Gastroesophageal sphincter (tissue), 4 donors: ENCODE results near the gene LAMA5. TPM values are rescaled to one million over a fixed set of nuclear protein-coding genes. Genes with fewer than 3 reads are reported as not detected.

ENCODE experiments used
- ATAC-seq: fragments of 150-250 bp; one replicate; pipeline ENCODE4 v1.9.1; 2016; ENCODE audit warnings: mild to moderate bottlenecking, moderate library complexity
- H3K27ac ChIP-seq, 4 donors: fragments of 200-600 bp; sonication (generic) in 3 of 4; 1 replicate in 3 of 4; 2 replicates in 1 of 4; pipeline ENCODE4 v1.5.1; 2016 to 2019
- H3K27me3 ChIP-seq: fragments of 200-600 bp; sonication (generic); one replicate; pipeline ENCODE4 v1.5.1; 2019
- H3K36me3 ChIP-seq, 2 donors: fragments of 200-600 bp; sonication (generic); one replicate each; pipeline ENCODE4 v1.5.1; 2019; ENCODE audit warnings: control low read depth in 1 of 2
- H3K4me1 ChIP-seq, 3 donors: fragments of 200-600 bp; sonication (generic); 1 replicate in 2 of 3; 2 replicates in 1 of 3; pipeline ENCODE4 v1.5.1; 2016 to 2019; ENCODE audit warnings: control low read depth in 2 of 3
- H3K4me3 ChIP-seq, 2 donors: fragments of 200-600 bp; sonication (generic); one replicate each; pipeline ENCODE4 v1.5.1; 2019; ENCODE audit warnings: mild to moderate bottlenecking in 1 of 2, moderate library complexity in 1 of 2
- H3K9me3 ChIP-seq, 3 donors: fragments of 200-600 bp; sonication (generic); one replicate each; pipeline ENCODE4 v1.5.1; 2017 to 2019; ENCODE audit warnings: control low read depth in 2 of 3
- CTCF ChIP-seq, 4 experiments: fragments of 200-600 bp in 2 of 4; fragments of 450-650 bp in 2 of 4; sonication (generic) in 1 of 4; IDR thresholded peaks; one replicate each; pipeline ENCODE4 v1.5.1; 2017 to 2019; ENCODE audit warnings: antibody characterized with exemption in 4 of 4, mild to moderate bottlenecking in 2 of 4, moderate library complexity in 2 of 4
- EP300 ChIP-seq: sonication (generic); formaldehyde crosslinking; IDR thresholded peaks from one replicate; pipeline ENCODE4 v1.6.1; 2017; ENCODE audit warnings: antibody characterized with exemption, mild to moderate bottlenecking
- POLR2A ChIP-seq, 2 donors: fragments of 450-650 bp; IDR thresholded peaks; one replicate each; pipeline ENCODE4 v1.6.1; 2017; ENCODE audit warnings: antibody characterized with exemption in 2 of 2, mild to moderate bottlenecking in 2 of 2, moderate library complexity in 1 of 2
- POLR2AphosphoS5 ChIP-seq: sonication (generic); formaldehyde crosslinking; IDR thresholded peaks from one replicate; pipeline ENCODE4 v1.6.1; 2017; ENCODE audit warnings: antibody characterized with exemption
- WGBS, 2 donors: methylation state at CpG; one replicate each; pipeline ENCODE4 v1.1.5; 2018; ENCODE audit warnings: low coverage in 1 of 2; 5-methylcytosine and 5-hydroxymethylcytosine counted together
- total RNA-seq, 4 donors: library from RNA; depleted of rRNA; stranded (reverse); fragments of >200 nt; gene quantifications; one replicate each; pipeline ENCODE4 v1.1.0, GENCODE V29; 2016

LAMA5 gene
- total RNA-seq, 4 donors from 2014 or later = 58.6 to 259 (median 172) TPM

GRCh38 chr20:62405981-62406513 lies 38.9 kb upstream of the LAMA5 start:
- no peak for TF ChIP-seq EP300
- TF ChIP-seq CTCF (IDR thresholded peaks at IDR 0.05) = no peak
- TF ChIP-seq POLR2A (IDR thresholded peaks at IDR 0.05) = no peak
- TF ChIP-seq POLR2AphosphoS5 = no peak
- Histone ChIP-seq H3K36me3 (peaks cover 0 to 18% of the 10 kb centered on the region in 2 donors), H3K4me3 (peak overlapping the region; percentile 70 to 78), H3K27me3 (no peaks in the 10 kb centered on the region), H3K27ac (peak overlapping the region in 3 of 4 donors; percentile 73 to 81 (median 78)), H3K9me3 (no peaks in the 10 kb centered on the region), H3K4me1 (peaks cover 0 to 51% (median 27%) of the 10 kb centered on the region in 3 donors)
- 54% methylated on average over 5 of the region's 10 CpGs; no CpG with 5 or more reads in 1 of the 2 donors for WGBS, 2 donors
- ATAC-seq = no peak

- Histone ChIP-seq H3K36me3 (peaks cover 0 to 25% of the 10 kb centered on the region in 2 donors), H3K4me1 (peaks cover 0 to 47% (median 25%) of the 10 kb centered on the region in 3 donors), H3K9me3 (no peaks in the 10 kb centered on the region), H3K27ac (peak overlapping the region in 3 of 4 donors; percentile 17 to 81 (median 73)), H3K4me3 (peak overlapping the region in 1 of 2 donors; percentile 78), H3K27me3 (no peaks in the 10 kb centered on the region)
- WGBS, 2 donors = 40% methylated on average over 1 of the region's 23 CpGs; no CpG with 5 or more reads in 1 of the 2 donors
- no peak for TF ChIP-seq EP300
- TF ChIP-seq CTCF (IDR thresholded peaks at IDR 0.05) = peak in 3 of 4 experiments; percentile 62 to 72 (median 70)
- no peak for TF ChIP-seq POLR2AphosphoS5
- no peak for TF ChIP-seq POLR2A (IDR thresholded peaks at IDR 0.05)
- peak; percentile 35 for ATAC-seq
Measured at GRCh38 chr20:62405108-62405980, 38.2 kb upstream of the LAMA5 start.

- Histone ChIP-seq H3K36me3 (peaks cover 0 to 28% of the 10 kb centered on the region in 2 donors), H3K27me3 (no peaks in the 10 kb centered on the region), H3K27ac (peak overlapping the region in 1 of 4 donors; percentile 73), H3K9me3 (no peaks in the 10 kb centered on the region), H3K4me1 (peaks cover 0 to 40% (median 19%) of the 10 kb centered on the region in 3 donors), H3K4me3 (no peak overlapping the region)
- no peak for TF ChIP-seq POLR2AphosphoS5
- ATAC-seq = no peak
- WGBS, 2 donors = no CpG with 5 or more reads among the region's 12 CpGs
Measured at GRCh38 chr20:62404761-62405107, 37.6 kb upstream of the LAMA5 start.

- Histone ChIP-seq H3K36me3 (peaks cover 0 to 28% of the 10 kb centered on the region in 2 donors), H3K4me1 (peaks cover 0 to 37% (median 17%) of the 10 kb centered on the region in 3 donors), H3K27me3 (no peaks in the 10 kb centered on the region), H3K9me3 (no peaks in the 10 kb centered on the region), H3K27ac (no peak overlapping the region), H3K4me3 (no peak overlapping the region)
- ATAC-seq = no peak
- 93 to 100% methylated on average over 1 to 3 of the region's 9 CpGs for WGBS, 2 donors
- TF ChIP-seq CTCF (IDR thresholded peaks at IDR 0.05) (no peak), POLR2A (IDR thresholded peaks at IDR 0.05) (no peak), EP300 (no peak), POLR2AphosphoS5 (no peak)
Measured at GRCh38 chr20:62404112-62404665, 37.1 kb upstream of the LAMA5 start.

GRCh38 chr20:62403331-62403730 lies 36.2 kb upstream of the LAMA5 start:
- Histone ChIP-seq H3K27me3 (no peaks in the 10 kb centered on the region), H3K27ac (no peak overlapping the region), H3K9me3 (no peaks in the 10 kb centered on the region), H3K4me3 (no peak overlapping the region), H3K36me3 (peaks cover 0 to 32% of the 10 kb centered on the region in 2 donors), H3K4me1 (peaks cover 0 to 37% (median 17%) of the 10 kb centered on the region in 3 donors)
- TF ChIP-seq EP300 = no peak
- no peak for TF ChIP-seq POLR2A (IDR thresholded peaks at IDR 0.05)
- TF ChIP-seq CTCF (IDR thresholded peaks at IDR 0.05) = no peak
- TF ChIP-seq POLR2AphosphoS5 = no peak
- WGBS, 2 donors = 73% methylated on average over 9 of the region's 13 CpGs; no CpG with 5 or more reads in 1 of the 2 donors
- ATAC-seq = no peak
